HCEC 1CT (cell line): Measurements from ENCODE around the gene ZNF764.
A peak's percentile ranks its signal among the peaks of the same experiment; 100 is the strongest.
"Not testable (repeated sequence)": the region's sequence is repeated elsewhere in the genome, so short reads cannot be mapped to it uniquely, and the experiment has no call there.

ENCODE experiments used
- DNase-seq: peaks from one replicate; pipeline ENCODE4 v3.0.0-alpha.2; 2017

ZNF764 gene

GRCh38 chr16:30526137-30526822 is 31.9 kb downstream of the ZNF764 start, which contains the start of gene ZNF768:
Gene ZNF768 (minus strand): TSS chr16:30526566. CDS start chr16:30526413, 153 bp downstream.
- peak; percentile 41 for DNase-seq

GRCh38 chr16:30525844-30526136 is 32.4 kb downstream of the ZNF764 start:
- DNase-seq = no peak

GRCh38 chr16:30524575-30525568 is 33.3 kb downstream of the ZNF764 start:
- DNase-seq = no peak

- DNase-seq = no peak
These were observed 34.2 kb downstream of the ZNF764 start for GRCh38 chr16:30523768-30524574.

- DNase-seq = not testable (repeated sequence)
These were observed 35.3 kb downstream of the ZNF764 start for GRCh38 chr16:30522702-30523463.

GRCh38 chr16:30521873-30522641 is 36.1 kb downstream of the ZNF764 start:
- DNase-seq = no peak

GRCh38 chr16:30521476-30521872 is 36.7 kb downstream of the ZNF764 start:
- DNase-seq = no peak

GRCh38 chr16:30519120-30520049 is 38.8 kb downstream of the ZNF764 start:
- DNase-seq = no peak

GRCh38 chr16:30518552-30518951 is 39.6 kb downstream of the ZNF764 start:
- DNase-seq = no peak

GRCh38 chr16:30515275-30515674 is 42.9 kb downstream of the ZNF764 start:
- DNase-seq = no peak

GRCh38 chr16:30511509-30511908 is 46.7 kb downstream of the ZNF764 start:
- no peak for DNase-seq

GRCh38 chr16:30510376-30510938 is 47.7 kb downstream of the ZNF764 start:
- DNase-seq = no peak

GRCh38 chr16:30509081-30509765 is 49.0 kb downstream of the ZNF764 start:
- DNase-seq = no peak
